Neutrophil (primary cell): ENCODE measurements around the gene ZNF514.
"Not testable (repeated sequence)": the region's sequence is repeated elsewhere in the genome, so short reads cannot be mapped to it uniquely, and the experiment has no call there.

Source experiments
- H3K27ac ChIP-seq: fragments of 200-600 bp; sonication (generic); 2 replicates; pipeline ENCODE4 v1.5.1; 2016; ENCODE audit warnings: mild to moderate bottlenecking, moderate library complexity
- H3K27me3 ChIP-seq: fragments of 200-600 bp; sonication (generic); 2 replicates; pipeline ENCODE4 v1.6.0; 2016; ENCODE audit warnings: mild to moderate bottlenecking
- H3K36me3 ChIP-seq: fragments of 200-600 bp; sonication (generic); 2 replicates; pipeline ENCODE4 v1.5.1; 2017
- H3K4me1 ChIP-seq, 2 experiments: fragments of 200-600 bp in 1 of 2; sonication (generic) in 1 of 2; 1 replicate in 1 of 2; 2 replicates in 1 of 2; pipeline versions ENCODE4 v1.5.1 to v1.6.1; 2013 to 2016; ENCODE audit warnings: low read depth in 1 of 2, low read length in 1 of 2, mild to moderate bottlenecking in 1 of 2, moderate library complexity in 1 of 2; ENCODE audit not compliant: control insufficient read depth in 1 of 2, insufficient read depth in 1 of 2
- H3K4me3 ChIP-seq, 2 experiments: fragments of 200-600 bp in 1 of 2; sonication (generic) in 1 of 2; 1 replicate in 1 of 2; 2 replicates in 1 of 2; pipeline ENCODE4 v1.5.1; 2013 to 2016; ENCODE audit warnings: low read depth in 1 of 2, low read length in 1 of 2, mild to moderate bottlenecking in 1 of 2, moderate library complexity in 1 of 2
- H3K9me3 ChIP-seq: fragments of 200-600 bp; sonication (generic); 2 replicates; pipeline ENCODE4 v1.5.1; 2016
- CTCF ChIP-seq: fragments of 200-600 bp; sonication (generic); IDR thresholded peaks from 2 replicates; pipeline ENCODE4 v1.5.1; 2016; ENCODE audit warnings: antibody characterized with exemption

The ZNF514 gene

GRCh38 chr2:95203911-95204310, 44.3 kb upstream of the ZNF514 start:
- no peak for TF ChIP-seq CTCF
- no peak overlapping the region for H3K4me3 ChIP-seq
- H3K36me3 ChIP-seq: no peaks in the 10 kb centered on the region
- no peak overlapping the region for H3K27ac ChIP-seq
- peaks cover 23% of the 10 kb centered on the region for H3K27me3 ChIP-seq
- peaks cover 4 to 11% of the 10 kb centered on the region in 2 experiments for H3K4me1 ChIP-seq
- no peaks in the 10 kb centered on the region for H3K9me3 ChIP-seq

DNA sequence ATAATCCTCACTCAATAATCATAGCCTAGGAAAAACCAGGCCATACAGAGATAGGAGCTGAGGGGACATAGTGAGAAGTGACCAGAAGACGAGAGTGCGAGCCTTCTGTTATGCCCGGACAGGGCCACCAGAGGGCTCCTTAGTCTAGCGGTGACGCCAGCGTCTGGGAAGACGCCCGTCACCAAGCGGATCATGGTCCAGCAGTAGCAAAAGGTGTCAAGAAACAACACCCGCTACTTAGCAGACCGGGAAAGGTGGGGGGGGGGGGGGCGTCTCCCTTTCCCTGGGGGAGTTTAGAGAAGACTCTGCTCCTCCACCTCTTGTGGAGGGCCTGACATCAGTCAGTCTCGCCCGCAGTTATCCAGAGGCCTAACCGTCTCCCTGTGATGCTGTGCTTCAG, 33.3 kb upstream of the ZNF514 start:
- not testable (repeated sequence) for H3K9me3 ChIP-seq, H3K27ac ChIP-seq, H3K36me3 ChIP-seq, H3K4me1 ChIP-seq, H3K4me3 ChIP-seq
- peaks cover 20% of the 10 kb centered on the region for H3K27me3 ChIP-seq

GRCh38 chr2:95185973-95186372, 26.3 kb upstream of the ZNF514 start:
- H3K27ac ChIP-seq: no peak overlapping the region
- H3K27me3 ChIP-seq: peaks cover 5% of the 10 kb centered on the region
- peaks cover 8% of the 10 kb centered on the region for H3K9me3 ChIP-seq
- no peak for TF ChIP-seq CTCF
- peaks cover 10% of the 10 kb centered on the region for H3K36me3 ChIP-seq
- no peak overlapping the region for H3K4me3 ChIP-seq
- no peaks in the 10 kb centered on the region for H3K4me1 ChIP-seq

DNA sequence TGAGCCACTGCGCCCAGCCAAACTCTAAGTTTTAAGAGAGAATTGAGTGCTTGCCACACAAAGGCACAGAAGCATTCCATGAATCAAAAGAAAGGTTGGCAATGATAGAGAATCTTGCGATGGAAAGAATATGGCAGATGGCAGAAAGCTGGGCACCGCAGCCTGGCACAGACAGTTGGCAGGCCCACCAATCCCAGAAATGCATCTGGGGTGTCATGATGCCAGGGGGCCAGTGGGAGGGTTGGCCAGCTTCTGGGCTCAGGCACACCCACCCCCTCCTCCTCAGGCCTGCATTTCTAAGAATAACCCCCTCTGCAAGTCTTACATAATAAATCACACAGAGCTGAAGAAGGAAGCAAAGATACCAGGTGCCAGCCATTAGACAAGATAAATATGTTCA, 25.5 kb upstream of the ZNF514 start:
- Histone ChIP-seq H3K27ac (no peak overlapping the region), H3K4me3 (no peak overlapping the region), H3K4me1 (no peaks in the 10 kb centered on the region), H3K9me3 (peaks cover 11% of the 10 kb centered on the region), H3K36me3 (peaks cover 17% of the 10 kb centered on the region), H3K27me3 (no peaks in the 10 kb centered on the region)
- no peak for TF ChIP-seq CTCF

GRCh38 chr2:95181774-95182173, 22.1 kb upstream of the ZNF514 start:
- Histone ChIP-seq H3K4me3 (no peak overlapping the region), H3K27ac (no peak overlapping the region), H3K27me3 (no peaks in the 10 kb centered on the region), H3K9me3 (peaks cover 11% of the 10 kb centered on the region), H3K36me3 (peaks cover 29% of the 10 kb centered on the region), H3K4me1 (no peaks in the 10 kb centered on the region)
- TF ChIP-seq CTCF: no peak

GRCh38 chr2:95179451-95179850, 19.8 kb upstream of the ZNF514 start:
- no peak for TF ChIP-seq CTCF
- H3K27ac ChIP-seq: no peak overlapping the region
- H3K9me3 ChIP-seq: peaks cover 11% of the 10 kb centered on the region
- no peaks in the 10 kb centered on the region for H3K4me1 ChIP-seq
- peaks cover 29% of the 10 kb centered on the region for H3K36me3 ChIP-seq
- H3K4me3 ChIP-seq: no peak overlapping the region
- no peaks in the 10 kb centered on the region for H3K27me3 ChIP-seq
